ENCODE results near the gene CBX8. TPM values are rescaled to one million over a fixed set of nuclear protein-coding genes. Genes with fewer than 3 reads are reported as not detected.
"Not testable (repeated sequence)": the region's sequence is repeated elsewhere in the genome, so short reads cannot be mapped to it uniquely, and the experiment has no call there.

CBX8 gene
- total RNA-seq, 1 donor from 2014 or later: 8.8 TPM

DNA sequence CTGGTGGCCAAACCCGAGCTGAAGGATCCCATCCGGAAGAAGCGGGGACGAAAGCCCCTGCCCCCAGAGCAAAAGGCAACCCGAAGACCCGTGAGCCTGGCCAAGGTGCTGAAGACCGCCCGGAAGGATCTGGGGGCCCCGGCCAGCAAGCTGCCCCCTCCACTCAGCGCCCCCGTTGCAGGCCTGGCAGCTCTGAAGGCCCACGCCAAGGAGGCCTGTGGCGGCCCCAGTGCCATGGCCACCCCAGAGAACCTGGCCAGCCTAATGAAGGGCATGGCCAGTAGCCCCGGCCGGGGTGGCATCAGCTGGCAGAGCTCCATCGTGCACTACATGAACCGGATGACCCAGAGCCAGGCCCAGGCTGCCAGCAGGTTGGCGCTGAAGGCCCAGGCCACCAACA lies 13.0 kb downstream of the CBX8 start:
- intact Hi-C loops (cut with micrococcal nuclease): no loop called here

DNA sequence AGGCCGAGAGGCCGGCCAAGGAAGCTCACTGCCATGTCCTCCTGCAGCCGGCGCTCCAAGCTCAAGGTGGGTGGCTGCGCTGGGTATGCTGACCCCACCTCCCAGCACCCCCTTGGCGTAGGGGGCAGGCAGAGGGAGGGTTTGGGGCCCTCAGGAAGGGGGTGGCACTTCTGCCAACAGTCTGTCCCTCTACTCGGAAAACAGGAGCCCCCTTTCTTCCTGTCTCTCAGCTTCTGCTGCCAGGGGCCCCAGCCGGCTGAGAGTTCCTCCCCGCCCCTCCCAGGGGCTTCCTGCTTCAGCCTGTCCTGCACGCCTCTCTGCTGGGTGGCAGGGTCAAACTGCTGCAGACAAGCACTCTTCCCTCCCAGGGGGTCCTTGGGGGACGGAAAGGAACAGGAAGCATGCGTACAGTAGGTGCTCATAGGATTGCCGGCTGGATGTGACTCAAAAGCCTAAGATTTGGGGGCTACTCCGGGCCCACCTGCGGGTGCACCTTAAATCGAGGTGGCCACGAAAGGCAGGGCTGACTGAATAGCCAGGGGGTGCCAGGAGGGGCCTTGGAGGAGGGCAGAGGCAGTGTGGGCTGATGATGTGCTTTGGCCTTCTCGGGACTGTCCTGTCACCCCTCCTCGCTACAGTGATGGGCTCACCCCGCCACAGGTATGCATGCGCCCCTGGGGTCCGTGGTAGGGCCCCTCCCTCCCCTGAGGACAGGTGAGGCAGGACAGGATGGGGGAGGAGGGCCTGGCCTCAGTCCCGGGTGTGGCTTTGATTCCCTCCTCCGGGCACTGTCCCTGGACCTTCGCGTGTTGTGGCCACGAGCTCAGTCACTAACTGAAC lies 14.9 kb downstream of the CBX8 start:
- intact Hi-C loops (cut with micrococcal nuclease): no loop called here

DNA sequence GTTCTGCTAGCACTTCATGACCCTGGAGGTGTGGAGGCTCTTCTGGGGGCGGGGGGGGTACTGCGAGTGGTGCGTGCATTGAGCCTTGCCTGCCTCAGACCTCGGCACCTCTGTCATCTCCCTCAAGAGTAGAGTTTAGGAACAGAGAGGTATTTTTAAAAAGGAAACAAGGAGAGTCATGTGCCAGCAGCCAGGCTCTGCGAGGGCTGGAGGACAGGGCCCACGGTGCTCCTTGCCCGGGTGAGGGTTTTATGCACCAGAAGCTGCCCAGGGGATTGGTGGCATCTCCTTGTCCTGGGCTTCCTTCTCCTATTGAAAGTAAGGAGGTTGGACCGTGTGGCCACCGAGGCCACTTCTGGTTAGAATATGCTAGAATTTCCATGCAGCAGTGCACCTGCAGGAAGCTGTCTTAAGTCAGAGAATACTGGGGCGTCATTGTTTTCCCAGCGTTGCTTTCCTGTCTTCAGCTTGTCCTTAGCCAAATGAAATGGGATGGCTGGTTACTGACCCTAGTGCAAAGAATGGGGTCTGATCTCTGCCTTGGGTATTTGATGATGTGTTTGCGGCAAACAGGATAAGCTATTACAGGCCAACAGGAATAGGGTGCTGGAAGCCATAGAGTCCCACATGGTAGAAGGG lies 15.7 kb downstream of the CBX8 start:
- intact Hi-C loops (cut with micrococcal nuclease): no loop called here

DNA sequence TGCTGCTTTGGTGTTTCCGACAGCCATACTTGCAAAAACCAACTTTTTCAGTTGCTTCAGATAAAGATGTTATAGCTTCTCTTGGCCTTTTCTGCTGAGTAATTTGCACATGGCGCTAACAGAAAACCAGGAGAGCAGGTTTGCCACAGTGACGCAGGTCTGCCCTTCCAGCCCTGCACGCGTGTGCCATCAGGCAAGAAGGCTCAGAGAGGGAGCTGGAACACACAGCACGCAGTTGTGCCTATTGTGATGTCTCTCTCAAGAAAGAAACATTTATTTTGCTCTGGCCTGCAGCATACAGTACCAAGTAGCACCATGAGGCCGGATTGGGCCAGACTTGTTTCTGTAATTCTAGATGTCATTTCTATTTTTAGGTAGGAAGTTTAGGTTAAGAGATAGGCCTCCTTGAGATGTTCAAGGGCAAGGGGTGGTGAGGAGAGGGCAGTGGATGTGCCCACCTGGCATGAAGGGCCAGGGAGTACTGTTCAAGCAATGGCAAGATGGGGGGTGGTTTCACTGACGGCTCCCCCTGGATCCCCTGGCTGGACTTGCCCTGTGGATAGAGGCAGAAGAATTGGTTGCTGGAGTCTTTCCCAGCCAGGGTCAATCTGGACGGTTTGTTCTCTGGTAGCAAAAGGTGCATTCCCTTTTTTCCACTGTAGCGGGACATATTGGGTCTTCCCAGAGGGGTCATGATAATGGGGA lies 17.1 kb downstream of the CBX8 start:
- intact Hi-C loops (cut with micrococcal nuclease): no loop called here

GRCh38 chr17:79779084-79779529 lies 17.8 kb downstream of the CBX8 start:
- intact Hi-C loops (cut with micrococcal nuclease): no loop called here

GRCh38 chr17:79778504-79779083 lies 18.3 kb downstream of the CBX8 start:
- intact Hi-C loops (cut with micrococcal nuclease): loop anchor here (1.0 kb wide), 1 partner anchor 19 kb away; the partner anchor contains the start of gene CBX8

- intact Hi-C loops (cut with micrococcal nuclease): loop anchor here (1.0 kb wide), 1 partner anchor 19 kb away; the partner anchor contains the start of gene CBX8
Observed at GRCh38 chr17:79777894-79778503, 18.9 kb downstream of the CBX8 start, which contains the start of gene CBX2. Gene CBX2, plus strand, starts transcription at chr17:79778148. Its CDS starts 88 bp downstream, at chr17:79778236.

DNA sequence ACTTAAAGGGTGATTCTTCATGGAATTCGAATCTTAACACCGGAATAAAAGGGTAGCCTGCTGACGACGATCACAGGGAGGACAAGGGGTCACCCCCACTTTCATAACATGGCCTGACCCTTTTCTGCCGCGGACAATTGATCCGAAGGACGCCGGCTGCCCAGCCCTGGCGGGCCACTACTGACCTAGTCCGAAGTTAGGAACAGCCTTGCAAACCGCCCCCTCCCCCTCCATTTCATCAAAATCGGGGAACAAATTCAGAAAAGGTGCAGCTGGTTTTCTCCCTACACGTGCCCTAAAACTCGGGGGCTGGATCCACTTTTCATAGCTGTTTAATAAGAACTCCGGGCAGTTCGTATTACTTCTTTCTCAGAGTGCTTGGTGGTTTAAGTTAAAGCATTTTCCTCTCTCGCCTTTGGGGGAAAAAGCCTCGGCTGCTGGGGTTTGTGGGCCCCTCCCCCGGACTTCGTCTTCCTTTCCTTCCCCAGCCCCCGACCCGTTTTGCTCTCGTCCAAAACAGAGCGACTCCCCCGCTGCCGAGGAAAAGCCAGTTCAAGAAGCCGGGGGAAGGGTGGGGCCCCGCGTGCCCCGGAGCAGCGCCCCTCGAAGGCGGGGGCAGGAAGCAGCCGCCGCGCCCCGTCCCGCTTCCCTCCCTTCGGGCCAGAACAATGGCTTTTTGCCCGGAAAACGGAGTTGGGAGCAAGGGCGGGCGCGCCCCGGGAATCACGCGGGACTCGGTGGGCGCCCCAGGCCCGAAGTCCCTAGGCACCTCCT lies 19.6 kb downstream of the CBX8 start:
- intact Hi-C loops (cut with micrococcal nuclease): no loop called here

- intact Hi-C loops (cut with micrococcal nuclease): no loop called here
Observed at GRCh38 chr17:79776376-79777119, 20.3 kb downstream of the CBX8 start.

- intact Hi-C loops (cut with micrococcal nuclease): no loop called here
Observed at GRCh38 chr17:79775632-79776031, 21.2 kb downstream of the CBX8 start.

DNA sequence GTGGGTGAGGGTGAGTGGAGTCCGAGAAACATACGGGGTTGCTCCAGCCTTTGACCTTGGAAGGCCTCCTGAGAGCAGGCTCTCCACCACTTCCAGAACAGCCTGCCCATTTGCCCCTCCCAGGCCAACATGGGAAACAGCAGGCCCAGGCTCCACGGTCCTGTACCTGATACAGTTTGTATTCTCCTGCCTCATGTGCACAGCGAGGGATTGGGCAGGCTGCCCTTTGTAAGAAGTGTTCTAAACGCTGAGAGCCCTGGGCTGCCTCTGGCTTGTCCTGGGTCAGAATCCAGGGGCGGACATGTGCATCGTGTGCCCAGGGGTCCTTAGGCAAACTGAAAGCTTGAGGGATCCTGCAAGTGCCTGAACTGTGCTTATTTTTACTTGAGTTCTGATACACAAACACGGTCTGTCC lies 22.3 kb downstream of the CBX8 start:
- intact Hi-C loops (cut with micrococcal nuclease): no loop called here

DNA sequence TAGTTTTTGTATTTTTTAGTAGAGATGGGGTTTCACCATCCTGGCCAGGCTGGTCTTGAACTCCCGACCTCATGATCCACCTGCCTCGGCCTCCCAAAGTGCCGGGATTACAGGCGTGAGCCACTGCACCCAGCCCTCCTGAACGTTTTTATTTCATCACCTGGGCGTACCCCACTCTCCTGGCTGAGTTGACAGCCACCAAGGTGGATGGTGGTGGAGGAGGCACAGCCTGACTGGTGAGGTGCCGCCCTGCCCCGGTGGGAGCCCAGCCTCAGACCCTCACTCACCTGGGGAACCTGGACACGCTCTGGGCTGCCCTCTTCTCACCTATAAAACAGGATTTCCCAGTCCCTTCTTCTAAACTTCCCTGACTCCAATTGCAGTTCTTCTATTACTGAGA lies 24.2 kb downstream of the CBX8 start:
- intact Hi-C loops (cut with micrococcal nuclease): not testable (repeated sequence)

DNA sequence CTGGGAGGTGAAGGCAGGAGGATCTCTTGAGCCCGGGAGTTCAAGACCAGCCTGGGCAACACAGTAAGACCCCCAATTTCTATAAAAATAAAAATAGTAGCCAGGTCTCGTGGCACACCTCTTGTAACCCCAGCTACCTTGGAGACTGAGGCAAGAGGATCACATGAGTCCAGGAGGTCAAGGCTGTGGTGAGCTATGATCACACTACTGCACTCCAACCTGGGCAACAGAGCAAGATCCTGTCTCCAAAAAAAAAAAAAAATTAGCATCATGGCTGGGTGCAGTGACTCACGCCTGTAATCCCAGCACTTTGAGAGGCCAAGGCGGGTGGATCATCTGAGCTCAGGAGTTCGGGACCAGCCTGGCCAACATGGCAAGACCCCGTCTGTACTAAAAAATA lies 25.6 kb downstream of the CBX8 start:
- intact Hi-C loops (cut with micrococcal nuclease): no loop called here

GRCh38 chr17:79769570-79770506 lies 27.0 kb downstream of the CBX8 start:
- intact Hi-C loops (cut with micrococcal nuclease): no loop called here

DNA sequence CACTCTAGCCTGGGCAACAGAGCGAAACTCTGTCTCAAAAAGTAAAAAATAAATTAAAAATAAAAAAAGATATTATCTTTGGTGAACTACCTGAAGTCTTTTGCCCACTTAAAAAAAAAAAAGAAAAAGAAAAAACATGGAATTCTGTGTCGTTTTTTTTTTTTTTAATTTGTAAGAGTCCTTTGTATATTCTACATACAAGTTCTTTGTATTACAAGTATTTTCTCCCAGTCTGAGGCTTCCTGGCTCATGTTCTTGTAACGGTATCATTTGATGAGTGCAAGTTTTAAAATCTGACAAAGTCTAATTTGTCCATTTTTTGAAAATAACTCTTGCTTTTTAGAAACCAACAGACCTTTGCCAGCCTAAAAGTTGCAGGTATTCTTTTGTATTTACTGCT lies 31.2 kb downstream of the CBX8 start:
- intact Hi-C loops (cut with micrococcal nuclease): no loop called here

- intact Hi-C loops (cut with micrococcal nuclease): no loop called here
Observed at GRCh38 chr17:79761894-79762589, 34.8 kb downstream of the CBX8 start.

- intact Hi-C loops (cut with micrococcal nuclease): no loop called here
Observed at GRCh38 chr17:79760197-79760906, 36.5 kb downstream of the CBX8 start.
